SK-N-SH treated with all-trans-retinoic acid at 6 μM for 48 hours (cell line): ENCODE results near the gene PRPF19.

Source experiments
- ATAC-seq: fragments of 200-7000 bp; cut with Tn5 transposase; 3 replicates; pipeline ENCODE4 v1.9.1; 2020; ENCODE audit warnings: mild to moderate bottlenecking, moderate library complexity
- ARNTL ChIP-seq: fragments of 450-650 bp; formaldehyde crosslinking; IDR thresholded peaks from 2 replicates; pipeline ENCODE4 v1.5.0; 2020; ENCODE audit warnings: low read depth, mild to moderate bottlenecking, moderate library complexity, borderline replicate concordance
- BACH2 ChIP-seq: fragments of 250-450 bp; sonication (Bioruptor Pico); IDR thresholded peaks from 2 replicates; pipeline ENCODE4 v1.9.0; 2021; ENCODE audit warnings: mild to moderate bottlenecking, borderline replicate concordance
- CREB5 ChIP-seq: fragments of 250-450 bp; sonication (Bioruptor Pico); IDR thresholded peaks from 2 replicates; pipeline ENCODE4 v1.5.1; 2020; ENCODE audit warnings: low read depth, mild to moderate bottlenecking, moderate library complexity
- CSDC2 ChIP-seq: fragments of 250-450 bp; sonication (Bioruptor Pico); IDR thresholded peaks from 2 replicates; pipeline ENCODE4 v1.5.0; 2020; ENCODE audit warnings: mild to moderate bottlenecking, moderate library complexity
- CSRNP3 ChIP-seq: fragments of 250-450 bp; sonication (Bioruptor Pico); IDR thresholded peaks from 2 replicates; pipeline ENCODE4 v1.5.1; 2021; ENCODE audit warnings: mild to moderate bottlenecking, moderate library complexity
- ESRRG ChIP-seq: fragments of 250-450 bp; sonication (Bioruptor Pico); IDR thresholded peaks from 2 replicates; pipeline ENCODE4 v1.6.1; 2021; ENCODE audit warnings: mild to moderate bottlenecking
- GLIS3 ChIP-seq: fragments of 250-450 bp; sonication (Bioruptor Pico); IDR thresholded peaks from 2 replicates; pipeline ENCODE4 v1.5.0; 2020; ENCODE audit warnings: mild to moderate bottlenecking, moderate library complexity
- ISL1 ChIP-seq: fragments of 250-450 bp; sonication (Bioruptor Pico); IDR thresholded peaks from 2 replicates; pipeline ENCODE4 v2.1.2; 2022; ENCODE audit warnings: mild to moderate bottlenecking, moderate library complexity
- OSR1 ChIP-seq: fragments of 250-450 bp; sonication (Bioruptor Pico); IDR thresholded peaks from 2 replicates; pipeline ENCODE4 v1.8.0; 2022; ENCODE audit warnings: moderate library complexity, mild to moderate bottlenecking, inconsistent platforms
- PATZ1 ChIP-seq: fragments of 250-450 bp; sonication (Bioruptor Pico); IDR thresholded peaks from 2 replicates; pipeline ENCODE4 v1.8.0; 2020; ENCODE audit warnings: mild to moderate bottlenecking, moderate library complexity, borderline replicate concordance
- POU6F1 ChIP-seq: fragments of 250-450 bp; sonication (Bioruptor Pico); IDR thresholded peaks from 2 replicates; pipeline ENCODE4 v1.8.0; 2021; ENCODE audit warnings: low read depth, mild to moderate bottlenecking, moderate library complexity, borderline replicate concordance
- PPARA ChIP-seq: fragments of 250-450 bp; sonication (Bioruptor Pico); IDR thresholded peaks from 2 replicates; pipeline ENCODE4 v1.5.0; 2020; ENCODE audit warnings: mild to moderate bottlenecking, borderline replicate concordance
- SNAI2 ChIP-seq: fragments of 250-450 bp; sonication (Bioruptor Pico); IDR thresholded peaks from 2 replicates; pipeline ENCODE4 v1.5.0; 2020; ENCODE audit warnings: mild to moderate bottlenecking, moderate library complexity
- TCF4 ChIP-seq: fragments of 250-450 bp; sonication (Bioruptor Pico); IDR thresholded peaks from 2 replicates; pipeline ENCODE4 v1.8.0; 2021; ENCODE audit warnings: mild to moderate bottlenecking, moderate library complexity, borderline replicate concordance
- TOX ChIP-seq: fragments of 250-450 bp; sonication (Bioruptor Pico); IDR thresholded peaks from 2 replicates; pipeline ENCODE4 v1.8.0; 2021; ENCODE audit warnings: mild to moderate bottlenecking, moderate library complexity, borderline replicate concordance
- TSHZ2 ChIP-seq: fragments of 250-450 bp; sonication (Bioruptor Pico); IDR thresholded peaks from 2 replicates; pipeline ENCODE4 v1.5.0; 2020; ENCODE audit warnings: mild to moderate bottlenecking, moderate library complexity
- ZC3H10 ChIP-seq: fragments of 250-450 bp; sonication (Bioruptor Pico); IDR thresholded peaks from 2 replicates; pipeline ENCODE4 v1.5.1; 2021; ENCODE audit warnings: mild to moderate bottlenecking, moderate library complexity
- ZFP3 ChIP-seq: fragments of 250-450 bp; sonication (Bioruptor Pico); IDR thresholded peaks from 2 replicates; pipeline ENCODE4 v1.5.0; 2020; ENCODE audit warnings: mild to moderate bottlenecking, moderate library complexity
- ZFP30 ChIP-seq: fragments of 450-650 bp; formaldehyde crosslinking; IDR thresholded peaks from 2 replicates; pipeline ENCODE4 v1.5.0; 2022; ENCODE audit warnings: mild to moderate bottlenecking, moderate library complexity
- ZNF70 ChIP-seq: fragments of 450-650 bp; formaldehyde crosslinking; IDR thresholded peaks from 2 replicates; pipeline ENCODE4 v1.5.0; 2020; ENCODE audit warnings: mild to moderate bottlenecking, moderate library complexity
- ZNF8 ChIP-seq: fragments of 450-650 bp; formaldehyde crosslinking; IDR thresholded peaks from 2 replicates; pipeline ENCODE4 v1.5.0; 2020; ENCODE audit warnings: mild to moderate bottlenecking, moderate library complexity

Gene PRPF19

GRCh38 chr11:60890696-60891095, 15.7 kb downstream of the PRPF19 start:
- TF ChIP-seq ESRRG (no peak), PPARA (no peak), ZNF70 (CRISPR knock-in tag) (no peak), ZFP3 (no peak), TCF4 (CRISPR knock-in tag) (no peak), CREB5 (CRISPR knock-in tag) (no peak), ZNF8 (no peak), SNAI2 (CRISPR knock-in tag) (no peak)
- TF ChIP-seq, all 23 proteins: peak for 0
- ATAC-seq, result no peak

GRCh38 chr11:60889869-60890311, 16.5 kb downstream of the PRPF19 start:
- no peak; the same call in 2 of the 3 replicates for ATAC-seq
- TF ChIP-seq CSRNP3 (CRISPR knock-in tag) (no peak), ZFP30 (no peak), ZNF70 (CRISPR knock-in tag) (no peak), OSR1 (no peak), BACH2 (no peak), PPARA (no peak), ARNTL (no peak), TSHZ2 (CRISPR knock-in tag) (no peak), TCF4 (CRISPR knock-in tag) (no peak), ZNF8 (no peak), ISL1 (no peak), PATZ1 (CRISPR knock-in tag) (no peak), GLIS3 (CRISPR knock-in tag) (no peak), CSDC2 (CRISPR knock-in tag) (no peak), CREB5 (CRISPR knock-in tag) (no peak), POU6F1 (CRISPR knock-in tag) (no peak), SNAI2 (CRISPR knock-in tag) (no peak)

GRCh38 chr11:60887556-60887955, 18.8 kb downstream of the PRPF19 start:
- peak; percentile 94 for ATAC-seq
- TF ChIP-seq ZC3H10, result no peak
- TF ChIP-seq CSDC2 (CRISPR knock-in tag), result no peak
- TF ChIP-seq OSR1, result no peak
- no peak for TF ChIP-seq ZFP30
- TF ChIP-seq TOX, result no peak
- TF ChIP-seq ZNF8, result no peak
- no peak for TF ChIP-seq SNAI2 (CRISPR knock-in tag)
